Measurements from ENCODE around the gene ASB15. TPM values are rescaled to one million over a fixed set of nuclear protein-coding genes. Genes with fewer than 3 reads are reported as not detected.
A peak's percentile ranks its signal among the peaks of the same experiment; 100 is the strongest.

The ASB15 gene
- polyA plus RNA-seq, 1 experiment, result not detected

GRCh38 chr7:123677061-123677715, 75.6 kb downstream of the ASB15 start:
- no peak for DNase-seq (ENCODE audit: low read depth, low spot score)
- POLR2A ChIA-PET, result no interaction called here
- CTCF ChIA-PET, result interaction anchor here (1.1 to 1.2 kb wide), 2 partner anchors 24 to 188 kb away, joined by 4 read pairs; no protein-coding TSS in a partner anchor

GRCh38 chr7:123679614-123680013, 78.0 kb downstream of the ASB15 start:
- no peak for TF ChIP-seq CTCF (IDR thresholded peaks at IDR 0.05; ENCODE audit: low read depth, low read length)
- Histone ChIP-seq H3K4me3 (ENCODE audit: low read depth, low read length) (no peak overlapping the region), H3K9me3 (ENCODE audit: control insufficient read depth, insufficient read depth, low read length) (no peaks in the 10 kb centered on the region), H3K27me3 (ENCODE audit: control insufficient read depth, insufficient read depth, low read length) (no peaks in the 10 kb centered on the region), H3K27ac (ENCODE audit: low read depth, low read length) (no peak overlapping the region)
- DNase-seq (ENCODE audit: low read depth, low spot score), result no peak
- ChIA-PET CTCF (interaction anchor here (1.0 to 1.5 kb wide), 3 partner anchors 118 to 192 kb away, joined by 3 to 5 read pairs (median 4); no protein-coding TSS in a partner anchor), POLR2A (no interaction called here)

More at GRCh38 chr7:123677061-123677715, 75.6 kb downstream of the ASB15 start:
- Histone ChIP-seq H3K27me3 (ENCODE audit: control insufficient read depth, insufficient read depth, low read length) (no peaks in the 10 kb centered on the region), H3K27ac (ENCODE audit: low read depth, low read length) (no peak overlapping the region), H3K9me3 (ENCODE audit: control insufficient read depth, insufficient read depth, low read length) (no peaks in the 10 kb centered on the region), H3K4me3 (ENCODE audit: low read depth, low read length) (no peak overlapping the region)
- TF ChIP-seq CTCF (IDR thresholded peaks at IDR 0.05; ENCODE audit: low read depth, low read length), result no peak

GRCh38 chr7:123680580-123680979, 79.0 kb downstream of the ASB15 start:
- H3K27ac ChIP-seq (ENCODE audit: low read depth, low read length), result no peak overlapping the region
- CTCF ChIA-PET, result interaction anchor here (0.9 to 2.8 kb wide), 6 partner anchors 44 to 191 kb away, joined by 4 to 29 read pairs (median 20); no protein-coding TSS in a partner anchor
- H3K9me3 ChIP-seq (ENCODE audit: control insufficient read depth, insufficient read depth, low read length), result no peaks in the 10 kb centered on the region
- H3K27me3 ChIP-seq (ENCODE audit: control insufficient read depth, insufficient read depth, low read length), result no peaks in the 10 kb centered on the region
- POLR2A ChIA-PET, result no interaction called here
- H3K4me3 ChIP-seq (ENCODE audit: low read depth, low read length), result no peak overlapping the region
- TF ChIP-seq CTCF (IDR thresholded peaks at IDR 0.05; ENCODE audit: low read depth, low read length), result no peak
- DNase-seq (ENCODE audit: low read depth, low spot score), result no peak

- ChIA-PET POLR2A (interaction anchor here (1.2 kb wide), 1 partner anchor 67 kb away, joined by 3 read pairs; the partner anchor contains the start of gene WASL), CTCF (interaction anchor here (0.5 to 2.8 kb wide), 19 partner anchors 9 to 205 kb away, joined by 3 to 29 read pairs (median 6); partner anchors contain the start of gene IQUB)
- no peak overlapping the region for H3K27ac ChIP-seq (ENCODE audit: low read depth, low read length)
- DNase-seq (ENCODE audit: low read depth, low spot score), result no peak
- H3K27me3 ChIP-seq (ENCODE audit: control insufficient read depth, insufficient read depth, low read length), result no peaks in the 10 kb centered on the region
- no peak overlapping the region for H3K4me3 ChIP-seq (ENCODE audit: low read depth, low read length)
- H3K9me3 ChIP-seq (ENCODE audit: control insufficient read depth, insufficient read depth, low read length), result no peaks in the 10 kb centered on the region
- TF ChIP-seq CTCF (IDR thresholded peaks at IDR 0.05; ENCODE audit: low read depth, low read length), result no peak
Measured at GRCh38 chr7:123681561-123681960, 79.9 kb downstream of the ASB15 start.

- Histone ChIP-seq H3K9me3 (ENCODE audit: control insufficient read depth, insufficient read depth, low read length) (no peaks in the 10 kb centered on the region), H3K27ac (ENCODE audit: low read depth, low read length) (no peak overlapping the region), H3K27me3 (ENCODE audit: control insufficient read depth, insufficient read depth, low read length) (no peaks in the 10 kb centered on the region), H3K4me3 (ENCODE audit: low read depth, low read length) (no peak overlapping the region)
- CTCF ChIA-PET, result interaction anchor here (0.6 to 2.8 kb wide), 38 partner anchors 8 to 620 kb away, joined by 3 to 29 read pairs (median 5); partner anchors contain the start of genes NDUFA5 and WASL
- peak; percentile 61 for TF ChIP-seq CTCF (IDR thresholded peaks at IDR 0.05; ENCODE audit: low read depth, low read length)
- POLR2A ChIA-PET, result interaction anchor here (1.0 to 1.2 kb wide), 2 partner anchors 63 to 66 kb away, joined by 3 read pairs; partner anchors contain the start of gene WASL
- DNase-seq (ENCODE audit: low read depth, low spot score), result peak; percentile 38
Measured at GRCh38 chr7:123682690-123683089, 81.1 kb downstream of the ASB15 start.
